Stimulated activated naive CD4-positive, alpha-beta T cell (primary cell): ENCODE results near the gene ADGRG3.

Experiments
- DNase-seq, 6 experiments: peaks; one replicate each; lab custom pipeline; 2025; lab: John Stamatoyannopoulos, UW

Gene ADGRG3, protein sequence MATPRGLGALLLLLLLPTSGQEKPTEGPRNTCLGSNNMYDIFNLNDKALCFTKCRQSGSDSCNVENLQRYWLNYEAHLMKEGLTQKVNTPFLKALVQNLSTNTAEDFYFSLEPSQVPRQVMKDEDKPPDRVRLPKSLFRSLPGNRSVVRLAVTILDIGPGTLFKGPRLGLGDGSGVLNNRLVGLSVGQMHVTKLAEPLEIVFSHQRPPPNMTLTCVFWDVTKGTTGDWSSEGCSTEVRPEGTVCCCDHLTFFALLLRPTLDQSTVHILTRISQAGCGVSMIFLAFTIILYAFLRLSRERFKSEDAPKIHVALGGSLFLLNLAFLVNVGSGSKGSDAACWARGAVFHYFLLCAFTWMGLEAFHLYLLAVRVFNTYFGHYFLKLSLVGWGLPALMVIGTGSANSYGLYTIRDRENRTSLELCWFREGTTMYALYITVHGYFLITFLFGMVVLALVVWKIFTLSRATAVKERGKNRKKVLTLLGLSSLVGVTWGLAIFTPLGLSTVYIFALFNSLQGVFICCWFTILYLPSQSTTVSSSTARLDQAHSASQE

DNA sequence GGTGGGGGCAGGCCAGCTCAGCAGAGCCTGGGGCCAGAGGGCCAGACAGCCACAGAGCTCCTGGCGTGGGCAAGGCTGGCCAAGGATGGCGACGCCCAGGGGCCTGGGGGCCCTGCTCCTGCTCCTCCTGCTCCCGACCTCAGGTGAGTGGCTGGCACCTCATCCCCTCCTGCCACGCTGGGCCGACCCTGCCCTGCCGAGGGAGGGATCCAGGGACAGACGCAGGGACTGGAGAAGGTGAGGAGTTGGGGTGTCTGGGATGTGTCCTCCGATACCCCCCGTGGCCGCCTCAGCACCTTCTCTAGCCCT is at the start of gene ADGRG3:
Gene ADGRG3, plus strand, starts transcription at position 44 of the 309 bp plus-strand sequence. Its CDS starts 42 bp downstream, at position 86.
- DNase-seq = no peak

DNA sequence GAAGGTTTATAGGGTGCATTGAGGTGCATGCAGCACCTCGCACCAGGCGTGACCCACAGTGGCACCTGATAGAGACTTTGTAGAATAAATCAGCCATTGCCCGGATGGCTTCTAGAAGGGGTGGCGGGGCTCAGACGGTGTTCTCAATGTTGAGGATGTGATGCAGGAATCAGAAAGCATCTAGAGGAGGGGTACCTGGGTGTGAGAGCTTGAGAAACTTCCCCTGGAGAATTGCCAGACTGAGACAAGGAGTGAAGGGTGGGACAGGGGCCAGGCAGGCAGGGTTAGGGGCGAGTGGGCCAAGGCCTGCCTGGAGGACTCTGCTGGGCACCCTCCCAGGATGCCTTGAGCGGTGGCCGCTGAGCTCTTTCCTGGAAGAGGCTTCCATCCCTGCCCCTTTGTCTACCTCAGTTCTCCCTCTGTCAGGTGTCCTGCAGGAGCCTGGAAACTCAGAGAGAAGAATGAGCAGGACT is 48.9 kb upstream of the ADGRG3 start:
- DNase-seq = no peak

GRCh38 chr16:57619606-57620334 is 48.3 kb upstream of the ADGRG3 start:
- DNase-seq = no peak

- no peak for DNase-seq
These were observed 47.5 kb upstream of the ADGRG3 start for GRCh38 chr16:57620335-57621231.

GRCh38 chr16:57621521-57622271 is 46.4 kb upstream of the ADGRG3 start:
- DNase-seq = no peak

GRCh38 chr16:57622361-57623250 is 45.5 kb upstream of the ADGRG3 start:
- DNase-seq = no peak

DNA sequence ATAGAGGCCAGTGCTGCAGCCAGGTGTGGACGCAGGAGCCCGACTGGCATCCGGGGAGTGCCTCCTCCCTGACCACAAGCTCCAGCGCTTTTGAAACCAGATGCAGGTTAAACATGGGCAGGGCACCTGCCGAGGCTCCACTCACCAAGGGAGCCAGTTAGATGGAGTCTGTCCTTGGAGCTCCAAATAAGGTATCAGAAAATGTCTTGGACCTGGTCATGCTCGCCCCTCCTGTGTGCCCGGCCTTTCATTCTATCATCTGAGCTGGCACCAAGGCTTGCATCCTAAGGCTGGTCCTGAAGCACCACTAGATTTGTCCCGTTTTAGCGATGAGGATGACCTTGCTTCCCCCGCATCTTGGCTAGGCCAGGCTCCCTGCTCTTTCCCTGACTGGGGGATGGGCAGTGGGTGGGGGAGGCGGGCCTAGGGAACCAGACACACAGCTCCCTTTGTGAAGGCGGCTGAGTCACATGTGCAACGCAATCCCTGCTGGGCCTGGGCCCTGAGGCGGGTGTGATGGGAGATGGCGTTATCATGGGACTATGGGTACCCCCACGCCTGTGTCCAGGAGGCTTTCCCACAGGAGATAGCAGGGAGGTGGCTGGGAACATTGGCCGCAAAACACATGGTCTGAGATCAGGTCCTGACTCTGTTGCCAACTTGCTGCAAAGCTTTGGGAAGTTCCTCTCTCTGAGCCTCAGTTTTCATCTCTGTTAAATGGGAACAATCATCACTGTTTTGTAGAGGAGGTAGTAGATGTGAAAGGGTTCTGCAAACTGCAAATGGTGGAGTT is 44.7 kb upstream of the ADGRG3 start:
- no peak for DNase-seq

DNA sequence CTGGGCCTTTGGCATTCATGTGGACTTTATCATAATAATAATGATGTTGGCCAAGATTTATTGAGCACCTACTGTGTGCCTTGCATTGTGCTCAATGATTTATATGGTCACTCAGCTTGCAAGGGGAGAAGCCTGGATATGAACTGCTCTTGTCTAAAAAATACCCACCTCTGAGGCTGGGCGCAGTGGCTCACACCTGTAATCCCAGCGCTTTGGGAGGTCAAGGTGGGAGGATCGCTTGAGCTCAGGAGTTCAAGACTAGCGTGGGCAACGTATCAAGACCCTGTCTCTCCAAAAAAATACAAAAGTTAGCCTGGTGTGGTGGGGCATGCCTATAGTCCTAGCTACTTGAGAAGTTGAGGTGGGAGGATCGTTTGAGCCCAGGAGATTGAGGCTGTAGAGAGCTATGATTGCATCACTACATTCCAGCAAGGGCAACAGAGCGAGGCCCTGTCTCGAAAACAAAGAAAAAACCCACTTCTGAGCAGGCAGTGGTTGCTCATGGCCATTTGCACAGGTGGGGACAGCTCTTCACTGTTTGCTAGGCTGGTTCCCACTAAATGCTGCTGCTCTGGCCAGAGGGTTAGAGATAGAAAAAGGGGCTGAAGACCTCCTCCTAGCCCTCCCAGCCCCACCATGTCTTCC is 43.9 kb upstream of the ADGRG3 start:
- DNase-seq = no peak

- no peak for DNase-seq
These were observed 43.2 kb upstream of the ADGRG3 start for GRCh38 chr16:57624806-57625500.

DNA sequence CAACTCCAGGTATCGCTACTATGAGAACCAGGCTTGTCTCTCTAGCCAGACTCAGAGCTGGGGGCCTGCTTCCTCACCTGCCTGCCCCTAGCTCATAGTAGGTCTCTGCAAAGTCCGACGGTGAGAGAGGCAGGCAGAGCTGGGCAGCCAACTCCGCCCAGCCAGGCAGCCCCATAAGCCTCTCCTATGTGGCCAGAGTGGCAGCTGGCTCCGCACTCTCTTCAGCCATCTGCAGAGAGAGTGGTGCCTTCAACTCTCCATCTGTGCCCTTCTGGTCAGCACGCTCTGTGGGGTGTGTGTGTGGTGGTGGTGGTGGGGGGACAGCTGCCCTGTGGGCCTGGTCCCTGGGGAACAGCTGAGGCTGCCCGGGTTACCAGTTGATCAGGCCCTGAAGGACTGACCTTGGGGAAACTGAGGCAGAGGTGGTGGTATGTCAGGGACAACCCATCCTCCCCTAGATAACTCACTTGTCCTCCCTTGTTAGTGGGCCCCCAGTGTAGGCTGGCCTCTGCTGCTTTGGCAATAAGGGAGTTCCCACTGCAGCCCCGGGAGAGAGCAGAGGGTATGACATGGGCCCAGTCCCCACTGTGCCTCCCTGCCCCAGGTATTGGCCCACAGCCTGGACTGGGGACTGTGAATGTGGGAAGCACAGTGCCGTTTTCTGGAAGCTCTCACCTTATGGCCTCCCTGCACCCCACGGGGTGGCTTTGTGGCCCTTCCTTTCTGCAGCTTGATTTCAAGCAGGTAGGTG is 41.5 kb upstream of the ADGRG3 start:
- DNase-seq = no peak

GRCh38 chr16:57627184-57627871 is 40.8 kb upstream of the ADGRG3 start:
- no peak for DNase-seq

GRCh38 chr16:57628008-57628781 is 39.9 kb upstream of the ADGRG3 start, which contains the start of gene ADGRG1:
Gene ADGRG1, plus strand, starts transcription at chr16:57628630. Its CDS starts 21,658 bp downstream, at chr16:57650288.
- DNase-seq = no peak

GRCh38 chr16:57628783-57629293 is 39.3 kb upstream of the ADGRG3 start:
- DNase-seq = no peak

GRCh38 chr16:57629516-57630406 is 38.3 kb upstream of the ADGRG3 start:
- DNase-seq = no peak

DNA sequence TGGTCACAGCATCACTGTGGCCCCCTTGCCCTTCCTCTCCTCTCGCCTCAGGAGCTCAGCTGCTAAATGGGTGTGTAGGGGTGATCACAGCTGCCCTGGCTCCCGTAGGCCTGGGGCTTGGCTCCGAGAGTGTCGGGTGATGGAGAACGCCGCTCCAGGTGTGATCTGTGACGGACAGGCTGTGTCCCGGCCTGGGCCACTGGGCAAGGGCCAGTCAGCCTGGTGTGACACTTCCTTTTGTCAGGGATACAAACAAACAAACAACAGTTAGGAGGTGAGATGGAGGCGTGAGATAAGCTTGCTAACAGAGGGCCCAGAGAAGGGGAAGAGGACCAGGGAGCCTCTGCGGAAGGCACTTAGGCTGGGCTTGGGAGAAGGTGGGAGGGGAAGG is 37.7 kb upstream of the ADGRG3 start:
- DNase-seq = no peak
